Glomerular endothelial cell (primary cell): ENCODE data around the gene CPXM1. TPM values are rescaled to one million over a fixed set of nuclear protein-coding genes. Genes with fewer than 3 reads are reported as not detected.
"Not testable (repeated sequence)": the region's sequence is repeated elsewhere in the genome, so short reads cannot be mapped to it uniquely, and the experiment has no call there.

Source experiments
- DNase-seq: peaks from one replicate; pipeline ENCODE4 v3.0.0-alpha.2; 2011; ENCODE audit warnings: low read depth, low spot score; ENCODE audit errors: extremely low read depth
- total RNA-seq: library from RNA; depleted of rRNA; stranded (reverse); fragments of >200 nt; gene quantifications from 2 replicates; pipeline ENCODE4 v1.2.3, GENCODE V29; 2015

The CPXM1 gene
- total RNA-seq, 1 donor from 2014 or later = 12.5 TPM

- not testable (repeated sequence) for DNase-seq
Measured at GRCh38 chr20:2770091-2770490, 30.3 kb downstream of the CPXM1 start.

GRCh38 chr20:2768632-2769015 is 31.8 kb downstream of the CPXM1 start:
- no peak for DNase-seq

GRCh38 chr20:2767768-2768631 is 32.4 kb downstream of the CPXM1 start:
- DNase-seq = no peak

GRCh38 chr20:2763186-2763585 is 37.2 kb downstream of the CPXM1 start:
- DNase-seq = no peak

GRCh38 chr20:2762578-2763131 is 37.8 kb downstream of the CPXM1 start:
- DNase-seq = no peak

GRCh38 chr20:2761885-2762284 is 38.5 kb downstream of the CPXM1 start:
- DNase-seq = no peak

- DNase-seq = no peak
Measured at GRCh38 chr20:2760952-2761305, 39.5 kb downstream of the CPXM1 start.

- no peak for DNase-seq
Measured at GRCh38 chr20:2760297-2760951, 40.0 kb downstream of the CPXM1 start.

GRCh38 chr20:2759603-2760296 is 40.7 kb downstream of the CPXM1 start:
- DNase-seq = no peak

GRCh38 chr20:2759143-2759542 is 41.3 kb downstream of the CPXM1 start:
- DNase-seq = no peak

- no peak for DNase-seq
Measured at GRCh38 chr20:2757969-2758368, 42.5 kb downstream of the CPXM1 start.

GRCh38 chr20:2757001-2757400 is 43.4 kb downstream of the CPXM1 start:
- DNase-seq = no peak

GRCh38 chr20:2756056-2756611 is 44.3 kb downstream of the CPXM1 start:
- no peak for DNase-seq

GRCh38 chr20:2755451-2756055 is 44.9 kb downstream of the CPXM1 start:
- no peak for DNase-seq

- DNase-seq = no peak
Measured at GRCh38 chr20:2754424-2754823, 46.0 kb downstream of the CPXM1 start.

GRCh38 chr20:2753461-2754040 is 46.9 kb downstream of the CPXM1 start:
- DNase-seq = no peak

GRCh38 chr20:2752567-2753460 is 47.6 kb downstream of the CPXM1 start:
- no peak for DNase-seq

GRCh38 chr20:2751878-2752566 is 48.4 kb downstream of the CPXM1 start:
- no peak for DNase-seq
